SKM-1 treated with dmso at 0.1 percent for 144 hours (cell line): ENCODE data around the gene FANCM.
A peak's percentile ranks its signal among the peaks of the same experiment; 100 is the strongest.

Source experiments
- DNase-seq: peaks from one replicate; lab custom pipeline; 2025; ENCODE audit not compliant: unreplicated experiment; lab: John Stamatoyannopoulos, UW

The FANCM gene

DNA sequence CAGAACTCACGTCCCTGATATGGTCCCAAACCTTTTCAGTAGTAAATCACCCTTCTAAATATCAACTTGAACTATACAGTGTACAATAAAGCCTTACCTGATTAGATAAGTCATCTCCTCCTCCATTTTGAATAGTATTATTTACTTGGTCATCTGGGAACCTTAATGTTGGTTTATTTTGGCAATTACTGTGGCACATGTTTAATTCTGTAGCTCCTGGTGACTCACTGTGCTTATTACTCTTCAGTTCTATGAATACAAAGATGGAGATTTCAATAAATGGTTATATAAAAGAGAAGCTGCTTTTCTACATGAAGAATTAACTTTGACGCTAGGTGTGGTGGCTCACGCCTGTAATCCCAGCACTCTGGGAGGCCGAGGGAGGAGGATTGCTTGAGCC lies 91.8 kb downstream of the FANCM start:
- no peak for DNase-seq

GRCh38 chr14:45238988-45239387 lies 103.3 kb downstream of the FANCM start:
- no peak for DNase-seq

- DNase-seq, result no peak
Measured at GRCh38 chr14:45242706-45243105, 107.0 kb downstream of the FANCM start.

- no peak for DNase-seq
Measured at GRCh38 chr14:45246151-45246550, 110.4 kb downstream of the FANCM start.

DNA sequence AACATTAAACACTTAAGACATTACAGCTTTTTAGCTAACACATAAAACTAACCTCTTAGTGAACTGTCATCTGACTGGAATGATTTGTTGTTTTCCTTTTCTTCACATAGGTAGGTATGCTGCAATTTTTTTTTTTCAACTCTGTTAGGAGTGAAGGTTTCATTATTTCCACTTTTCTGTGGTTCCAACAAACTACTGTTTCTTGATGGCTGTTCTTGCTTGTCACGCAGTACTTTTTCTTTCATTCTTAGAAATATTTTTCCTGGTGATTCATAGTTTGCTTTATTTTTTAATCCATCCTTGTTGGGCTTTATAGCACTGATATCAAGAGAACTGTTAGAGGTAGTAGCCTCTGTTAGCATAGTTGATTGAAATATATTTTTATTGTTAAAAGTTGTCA lies 111.0 kb downstream of the FANCM start:
- no peak for DNase-seq

DNA sequence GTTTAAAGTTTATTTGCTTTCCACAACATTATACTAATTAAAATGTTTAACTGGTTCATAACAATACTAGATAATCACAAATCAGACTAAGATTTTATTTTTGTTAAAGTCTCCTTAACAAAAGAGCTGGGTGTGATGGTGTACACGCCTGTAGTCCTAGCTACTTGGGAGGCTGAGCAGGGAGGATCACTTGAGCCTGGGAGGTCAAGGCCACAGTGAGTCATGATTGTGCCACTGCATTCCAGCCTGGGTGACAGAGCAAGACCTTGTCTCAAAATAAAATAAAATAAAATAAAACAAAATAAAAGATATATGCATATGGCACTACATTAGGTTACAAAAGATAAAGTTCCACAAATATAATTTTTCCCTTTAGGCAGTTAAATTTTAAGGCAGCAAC lies 111.7 kb downstream of the FANCM start:
- DNase-seq, result no peak

DNA sequence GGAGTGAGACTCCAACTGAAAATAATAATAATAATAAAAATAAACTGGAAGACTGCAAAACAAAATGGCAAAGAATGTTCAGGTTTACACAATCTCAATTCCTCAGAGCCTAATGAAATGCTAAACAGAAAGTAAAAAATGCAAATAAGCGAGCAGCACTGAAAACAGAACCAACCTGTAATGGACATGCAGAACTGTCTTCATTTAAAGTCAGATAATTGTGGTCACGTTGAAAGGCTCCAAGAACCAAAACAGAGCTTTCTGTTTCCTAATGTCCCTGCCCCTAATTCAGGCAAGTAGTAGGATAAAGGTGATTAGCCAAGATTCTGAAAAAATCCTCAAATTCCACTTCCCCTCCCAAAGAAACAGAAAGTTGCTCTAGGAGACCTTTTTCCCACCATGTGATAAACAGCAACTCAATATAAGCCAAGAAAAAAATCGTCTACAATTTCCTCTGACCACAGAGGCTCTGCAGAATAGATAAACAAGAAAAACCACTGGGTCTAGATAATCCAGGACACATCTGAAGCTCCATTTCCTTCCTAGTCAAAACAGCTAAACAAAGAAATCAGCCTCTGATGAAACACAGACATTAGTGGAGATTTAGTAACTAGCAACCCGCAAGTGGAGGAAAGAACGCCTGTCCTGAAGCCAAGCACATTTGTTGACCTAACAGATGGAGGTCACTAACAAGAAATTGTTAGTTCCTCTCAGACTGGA lies 114.3 kb downstream of the FANCM start:
- peak; percentile 87 for DNase-seq
